PC-3 (cell line): ENCODE measurements around the gene GBA3. TPM values are rescaled to one million over a fixed set of nuclear protein-coding genes. Genes with fewer than 3 reads are reported as not detected.

Experiments used
- ATAC-seq: fragments of 200-7000 bp; cut with Tn5 transposase; 2 replicates; pipeline ENCODE4 v1.9.1; 2020; ENCODE audit warnings: mild to moderate bottlenecking, moderate library complexity
- BruUV-seq: library from RNA; stranded (reverse); fragments of 400-500 nt; replicated peaks from 2 replicates; lab custom pipeline; 2021; lab: Mats Ljungman, UMichigan
- CTCF ChIA-PET: fragments of 300-600 bp; sonication (Branson Sonifier 250); formaldehyde crosslinking; loops from one replicate; lab custom pipeline; 2022; ENCODE audit warnings: antibody characterized with exemption; lab: Charles Lee
- POLR2A ChIA-PET: fragments of 300-600 bp; sonication (Branson Sonifier 250); formaldehyde crosslinking; loops from one replicate; lab custom pipeline; 2022; ENCODE audit warnings: antibody characterized with exemption; ENCODE audit not compliant: unreplicated experiment; lab: Charles Lee
- DNase-seq: peaks from one replicate; pipeline ENCODE4 v3.0.0-alpha.2; 2015
- H2AFZ ChIP-seq: fragments of 300-600 bp; sonication (generic); 2 replicates; pipeline ENCODE4 v1.6.0; 2016; ENCODE audit warnings: antibody characterized with exemption, low read length
- H3F3A ChIP-seq: fragments of 300-600 bp; sonication (generic); one replicate; pipeline ENCODE4 v1.6.0; 2017; ENCODE audit warnings: antibody characterized with exemption, low read length, control low read depth, mild to moderate bottlenecking; ENCODE audit not compliant: unreplicated experiment
- H3K27ac ChIP-seq: fragments of 300-600 bp; sonication (generic); 2 replicates; pipeline ENCODE4 v1.5.1; 2016; ENCODE audit warnings: mild to moderate bottlenecking, low read length
- H3K27me3 ChIP-seq: fragments of 300-600 bp; sonication (generic); 2 replicates; pipeline ENCODE4 v1.6.1; 2016; ENCODE audit warnings: low read length, mixed read lengths
- H3K36me3 ChIP-seq: fragments of 300-600 bp; sonication (generic); 2 replicates; pipeline ENCODE4 v1.6.1; 2016; ENCODE audit warnings: low read depth, mixed run types, low read length, mixed read lengths
- H3K4me1 ChIP-seq: fragments of 300-600 bp; sonication (generic); 2 replicates; pipeline ENCODE4 v1.5.1; 2016; ENCODE audit warnings: low read length; ENCODE audit not compliant: insufficient read depth
- H3K4me2 ChIP-seq: fragments of 300-600 bp; sonication (generic); 2 replicates; pipeline ENCODE4 v1.6.0; 2016; ENCODE audit warnings: low read length
- H3K4me3 ChIP-seq: fragments of 300-600 bp; sonication (generic); 2 replicates; pipeline ENCODE4 v1.5.1; 2016; ENCODE audit warnings: mild to moderate bottlenecking, low read length, mixed read lengths
- H3K79me2 ChIP-seq: fragments of 300-600 bp; sonication (generic); 2 replicates; pipeline ENCODE4 v1.6.1; 2017; ENCODE audit warnings: low read length, mixed read lengths
- H3K9ac ChIP-seq: fragments of 300-600 bp; sonication (generic); 2 replicates; pipeline ENCODE4 v1.6.0; 2016; ENCODE audit warnings: mild to moderate bottlenecking, low read length
- H3K9me2 ChIP-seq: fragments of 300-600 bp; sonication (generic); replicated peaks from 2 replicates; pipeline ENCODE4 v1.6.1; 2016; ENCODE audit warnings: mixed run types, low read length, mixed read lengths
- H3K9me3 ChIP-seq: fragments of 300-600 bp; sonication (generic); 2 replicates; pipeline ENCODE4 v1.6.1; 2016; ENCODE audit warnings: low read length, mixed read lengths
- H4K20me1 ChIP-seq: fragments of 300-600 bp; sonication (generic); 2 replicates; pipeline ENCODE4 v1.6.1; 2016; ENCODE audit warnings: low read length, mixed read lengths
- CTCF ChIP-seq: fragments of 300-600 bp; sonication (generic); conservative IDR thresholded peaks from 2 replicates; pipeline ENCODE4 v1.5.1; 2017; ENCODE audit warnings: antibody characterized with exemption, low read depth, mild to moderate bottlenecking, low read length
- EZH2 ChIP-seq: fragments of 300-600 bp; sonication (generic); IDR thresholded peaks from one replicate; pipeline ENCODE4 v1.6.1; 2017; ENCODE audit warnings: antibody characterized with exemption, mild to moderate bottlenecking, low read length; ENCODE audit not compliant: unreplicated experiment
- EZH2phosphoT487 ChIP-seq: fragments of 300-600 bp; sonication (generic); IDR thresholded peaks from 2 replicates; pipeline ENCODE4 v1.6.1; 2018; ENCODE audit warnings: mild to moderate bottlenecking, antibody characterized with exemption, low read length, borderline replicate concordance
- intact Hi-C: fragments of 100-400 bp; cut with micrococcal nuclease; formaldehyde crosslinking; loops from 2 replicates; pipeline ENCODE4 v1.9.0; 2023
- total RNA-seq: library from RNA; depleted of rRNA; stranded (reverse); fragments of >200 nt; gene quantifications from 2 replicates; pipeline ENCODE4 v1.2.3, GENCODE V29; 2014

GBA3 gene
- total RNA-seq, 1 experiment from 2014 or later: not detected

GRCh38 chr4:22683726-22684125 is 9.0 kb upstream of the GBA3 start:
- H3F3A ChIP-seq: no peaks in the 10 kb centered on the region
- no peak overlapping the region for H3K9ac ChIP-seq
- H3K9me2 ChIP-seq: no peaks in the 10 kb centered on the region
- H2AFZ ChIP-seq: no peak overlapping the region
- no peaks in the 10 kb centered on the region for H3K4me1 ChIP-seq
- no peaks in the 10 kb centered on the region for H3K36me3 ChIP-seq
- no peak overlapping the region for H3K4me2 ChIP-seq
- TF ChIP-seq EZH2: no peak
- TF ChIP-seq EZH2phosphoT487: no peak
- TF ChIP-seq CTCF: no peak
- no peaks in the 10 kb centered on the region for H4K20me1 ChIP-seq
- H3K27me3 ChIP-seq: peaks cover 35% of the 10 kb centered on the region
- CTCF ChIA-PET: no interaction called here
- no peak overlapping the region for H3K27ac ChIP-seq
- BruUV-seq: no TSS peak
- POLR2A ChIA-PET: no interaction called here
- no peak for ATAC-seq
- no peak overlapping the region for H3K4me3 ChIP-seq
- H3K9me3 ChIP-seq: no peaks in the 10 kb centered on the region
- intact Hi-C loops: no loop called here
- DNase-seq: no peak
- no peaks in the 10 kb centered on the region for H3K79me2 ChIP-seq

DNA sequence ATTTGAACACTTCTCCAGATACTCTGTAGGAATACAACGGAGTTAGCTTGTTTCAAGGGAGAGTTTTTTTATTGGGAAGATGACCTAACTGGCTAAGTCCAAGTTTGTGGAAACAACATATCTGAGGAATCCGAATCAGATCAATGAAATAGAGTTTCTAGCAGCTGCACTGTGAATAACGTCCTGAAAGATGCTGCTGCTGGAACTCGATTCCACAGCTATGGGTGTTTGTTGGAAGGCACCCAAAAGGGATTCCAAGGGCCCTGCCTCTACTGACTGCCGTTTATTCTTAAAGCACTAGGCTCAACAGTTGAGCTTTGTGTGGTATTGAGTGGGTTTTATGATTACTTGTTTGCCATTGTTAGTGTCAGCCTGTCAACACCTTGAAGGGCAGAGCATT is 6.6 kb upstream of the GBA3 start:
- BruUV-seq: no TSS peak
- Histone ChIP-seq H3K9me2 (no peaks in the 10 kb centered on the region), H3K9ac (no peak overlapping the region), H3K36me3 (no peaks in the 10 kb centered on the region), H3K27me3 (peaks cover 35% of the 10 kb centered on the region), H3K4me2 (no peak overlapping the region), H3K4me1 (no peaks in the 10 kb centered on the region), H4K20me1 (no peaks in the 10 kb centered on the region), H2AFZ (no peak overlapping the region), H3K9me3 (no peaks in the 10 kb centered on the region), H3K27ac (no peak overlapping the region), H3K4me3 (no peak overlapping the region), H3F3A (no peaks in the 10 kb centered on the region), H3K79me2 (no peaks in the 10 kb centered on the region)
- intact Hi-C loops: no loop called here
- POLR2A ChIA-PET: no interaction called here
- ATAC-seq (no peak), DNase-seq (no peak)
- CTCF ChIA-PET: no interaction called here
- TF ChIP-seq CTCF (no peak), EZH2phosphoT487 (no peak), EZH2 (no peak)

- no peaks in the 10 kb centered on the region for H3K4me1 ChIP-seq
- no peak overlapping the region for H2AFZ ChIP-seq
- ChIA-PET POLR2A (no interaction called here), CTCF (interaction anchor here (0.9 kb wide), 1 partner anchor 809 kb away, joined by 3 read pairs; no protein-coding TSS in a partner anchor)
- H3K9ac ChIP-seq: no peak overlapping the region
- H3K27ac ChIP-seq: no peak overlapping the region
- no peaks in the 10 kb centered on the region for H3K36me3 ChIP-seq
- no peak for DNase-seq
- H3K9me3 ChIP-seq: no peaks in the 10 kb centered on the region
- intact Hi-C loops: no loop called here
- no peaks in the 10 kb centered on the region for H3K9me2 ChIP-seq
- H3K4me3 ChIP-seq: no peak overlapping the region
- H4K20me1 ChIP-seq: no peaks in the 10 kb centered on the region
- no peak for ATAC-seq
- TF ChIP-seq EZH2 (no peak), EZH2phosphoT487 (no peak), CTCF (no peak)
- H3K27me3 ChIP-seq: peaks cover 42% of the 10 kb centered on the region
- H3K79me2 ChIP-seq: no peaks in the 10 kb centered on the region
- H3K4me2 ChIP-seq: no peak overlapping the region
- no TSS peak for BruUV-seq
- no peaks in the 10 kb centered on the region for H3F3A ChIP-seq
Observed at GRCh38 chr4:22688236-22688635, 4.5 kb upstream of the GBA3 start.
